Keratinocyte (primary cell): ENCODE data around the gene FSTL1. TPM values are rescaled to one million over a fixed set of nuclear protein-coding genes. Genes with fewer than 3 reads are reported as not detected.
A peak's percentile ranks its signal among the peaks of the same experiment; 100 is the strongest.

ENCODE experiments used
- DNase-seq: peaks from one replicate; pipeline ENCODE4 v3.0.0-alpha.2; 2011; ENCODE audit warnings: low read depth, missing footprints, low spot score
- FAIRE-seq: peaks from 2 replicates; lab custom pipeline; 2011; peaks lifted over from hg19 to GRCh38; lab: Jason Lieb, UNC
- H2AFZ ChIP-seq: 2 replicates; pipeline ENCODE4 v1.6.0; 2012; ENCODE audit warnings: low read length, control low read depth, inconsistent platforms; ENCODE audit not compliant: control insufficient read depth
- H3K27ac ChIP-seq: 2 replicates; pipeline ENCODE4 v1.5.1; 2011; ENCODE audit warnings: low read length; ENCODE audit not compliant: control insufficient read depth, insufficient read depth
- H3K27me3 ChIP-seq: 3 replicates; pipeline ENCODE4 v1.6.0; 2011; ENCODE audit warnings: low read length; ENCODE audit not compliant: control insufficient read depth, insufficient read depth; ENCODE audit errors: extremely low read depth
- H3K36me3 ChIP-seq, 2 experiments: 2 replicates in 1 of 2; 3 replicates in 1 of 2; pipeline ENCODE4 v1.5.1; 2011; ENCODE audit warnings: low read length in 2 of 2, mild to moderate bottlenecking in 1 of 2; ENCODE audit not compliant: control insufficient read depth in 2 of 2, insufficient read depth in 2 of 2; ENCODE audit errors: extremely low read depth in 1 of 2
- H3K4me1 ChIP-seq: 3 replicates; pipeline ENCODE4 v1.5.1; 2011; ENCODE audit warnings: low read length; ENCODE audit not compliant: control insufficient read depth, insufficient read depth; ENCODE audit errors: extremely low read depth
- H3K4me2 ChIP-seq: 3 replicates; pipeline ENCODE4 v1.6.0; 2011; ENCODE audit warnings: low read depth, low read length; ENCODE audit not compliant: control insufficient read depth, insufficient read depth; ENCODE audit errors: extremely low read depth
- H3K4me3 ChIP-seq, 3 experiments: fragments of 200-600 bp in 1 of 3; sonication (generic) in 1 of 3; 2 replicates in 2 of 3; 3 replicates in 1 of 3; pipeline ENCODE4 v1.5.1; 2011 to 2016; ENCODE audit warnings: low read length in 3 of 3, mild to moderate bottlenecking in 3 of 3, control low read depth in 2 of 3, inconsistent platforms in 1 of 3, low read depth in 1 of 3, mixed read lengths in 1 of 3, mixed run types in 1 of 3, moderate library complexity in 1 of 3; ENCODE audit not compliant: control insufficient read depth in 2 of 3, insufficient read depth in 2 of 3; ENCODE audit errors: extremely low read depth in 1 of 3
- H3K79me2 ChIP-seq: 2 replicates; pipeline ENCODE4 v1.6.0; 2012; ENCODE audit warnings: low read length; ENCODE audit not compliant: control insufficient read depth, insufficient read depth
- H3K9ac ChIP-seq: 3 replicates; pipeline ENCODE4 v1.6.0; 2011; ENCODE audit warnings: low read length; ENCODE audit not compliant: control insufficient read depth, insufficient read depth; ENCODE audit errors: extremely low read depth
- H3K9me1 ChIP-seq: 3 replicates; pipeline ENCODE4 v1.6.0; 2011; ENCODE audit warnings: low read length; ENCODE audit not compliant: control insufficient read depth, insufficient read depth; ENCODE audit errors: extremely low read depth
- H3K9me3 ChIP-seq: 2 replicates; pipeline ENCODE4 v1.5.1; 2012; ENCODE audit warnings: low read depth, low read length; ENCODE audit not compliant: control insufficient read depth
- H4K20me1 ChIP-seq: 3 replicates; pipeline ENCODE4 v1.6.0; 2011; ENCODE audit warnings: low read length; ENCODE audit not compliant: control insufficient read depth, insufficient read depth; ENCODE audit errors: extremely low read depth
- EZH2 ChIP-seq: IDR thresholded peaks from one replicate; pipeline ENCODE4 v1.6.1; 2012; ENCODE audit warnings: inconsistent platforms, mild to moderate bottlenecking, low read length, moderate library complexity
- dilution Hi-C: fragments of 300-500 bp; cut with MboI; formaldehyde crosslinking; loops from one replicate; pipeline ENCODE4 v1.7.0; 2020; ENCODE audit warnings: low sequenced_read_pairs; ENCODE audit not compliant: extremely low pct_ligation_motif_present
- polyA plus RNA-seq, 5 experiments: library from polyadenylated mRNA; depleted of rRNA in 3 of 5; stranded (reverse) in 3 of 5; stranded (forward) in 1 of 5; unstranded in 1 of 5; fragments of >200 nt; gene quantifications; 1 replicate in 1 of 5; 2 replicates in 3 of 5; 3 replicates in 1 of 5; pipeline versions ENCODE4 v1.2.1 to v1.2.3, GENCODE V29; 2011 to 2012; ENCODE audit warnings: missing spikeins in 2 of 5, low read depth in 1 of 5, low replicate concordance in 1 of 5
- TF ChIP-seq, protein P1 (sequence below), 3 experiments: IDR thresholded peaks in 1 of 3; conservative IDR thresholded peaks in 1 of 3; optimal IDR thresholded peaks in 1 of 3; 2 replicates in 2 of 3; 3 replicates in 1 of 3; pipeline versions ENCODE3 to v1.5.1; 2011; ENCODE audit warnings: low read length in 3 of 3, mild to moderate bottlenecking in 3 of 3, moderate library complexity in 2 of 3, control low read depth in 1 of 3, inconsistent platforms in 1 of 3; ENCODE audit not compliant: insufficient read depth in 2 of 3; ENCODE audit errors: extremely low read depth in 1 of 3

Gene FSTL1
- polyA plus RNA-seq, 1 donor (not counting 4 experiments of a cell fraction or from before 2014, with no cell fraction given): 59.0 TPM

DNA sequence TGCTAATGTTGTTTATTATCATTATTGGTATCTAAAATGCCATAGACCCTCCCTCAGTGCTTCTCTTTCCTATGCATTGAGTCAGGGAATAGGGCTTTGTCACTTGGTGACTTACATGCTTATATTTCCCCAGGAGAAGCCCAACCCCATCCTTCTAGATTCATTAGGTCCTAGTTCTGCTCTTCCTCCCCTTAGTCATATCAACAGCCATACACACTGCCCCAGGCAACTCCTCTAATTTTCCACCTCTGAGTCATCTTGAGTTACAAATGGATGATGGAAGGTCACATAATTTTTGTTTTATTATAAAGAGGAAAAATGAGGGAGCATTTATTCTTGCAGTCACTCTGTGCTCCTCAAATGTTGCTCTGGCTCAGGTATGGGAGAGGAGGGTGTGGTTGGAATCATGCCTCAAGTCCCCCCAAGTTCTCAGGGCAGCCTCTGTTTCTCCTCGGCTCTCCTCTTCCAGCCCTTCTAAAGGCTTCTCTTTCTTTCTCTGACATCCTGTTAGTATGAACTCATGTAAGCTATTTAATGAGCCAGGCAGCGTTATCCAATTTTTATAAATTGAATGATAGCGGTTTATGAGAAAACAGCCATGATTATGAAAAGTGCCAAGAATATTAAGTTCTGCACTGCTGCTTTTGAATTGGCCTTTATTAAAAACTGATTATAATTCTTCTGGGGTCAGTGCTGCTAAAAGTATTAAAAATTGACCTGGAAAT, 45.6 kb upstream of the FSTL1 start:
- no peak for TF ChIP-seq EZH2
- TF ChIP-seq, protein P1, sequence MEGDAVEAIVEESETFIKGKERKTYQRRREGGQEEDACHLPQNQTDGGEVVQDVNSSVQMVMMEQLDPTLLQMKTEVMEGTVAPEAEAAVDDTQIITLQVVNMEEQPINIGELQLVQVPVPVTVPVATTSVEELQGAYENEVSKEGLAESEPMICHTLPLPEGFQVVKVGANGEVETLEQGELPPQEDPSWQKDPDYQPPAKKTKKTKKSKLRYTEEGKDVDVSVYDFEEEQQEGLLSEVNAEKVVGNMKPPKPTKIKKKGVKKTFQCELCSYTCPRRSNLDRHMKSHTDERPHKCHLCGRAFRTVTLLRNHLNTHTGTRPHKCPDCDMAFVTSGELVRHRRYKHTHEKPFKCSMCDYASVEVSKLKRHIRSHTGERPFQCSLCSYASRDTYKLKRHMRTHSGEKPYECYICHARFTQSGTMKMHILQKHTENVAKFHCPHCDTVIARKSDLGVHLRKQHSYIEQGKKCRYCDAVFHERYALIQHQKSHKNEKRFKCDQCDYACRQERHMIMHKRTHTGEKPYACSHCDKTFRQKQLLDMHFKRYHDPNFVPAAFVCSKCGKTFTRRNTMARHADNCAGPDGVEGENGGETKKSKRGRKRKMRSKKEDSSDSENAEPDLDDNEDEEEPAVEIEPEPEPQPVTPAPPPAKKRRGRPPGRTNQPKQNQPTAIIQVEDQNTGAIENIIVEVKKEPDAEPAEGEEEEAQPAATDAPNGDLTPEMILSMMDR (optimal IDR thresholded peaks at IDR 0.05 in 1 of 3, IDR thresholded peaks at IDR 0.05 in 1 of 3, conservative IDR thresholded peaks at IDR 0.05 in 1 of 3; ENCODE audit: extremely low read depth in 1 of 3, insufficient read depth in 2 of 3, low read length in 3 of 3): no peak
- Histone ChIP-seq H3K4me2 (no peak overlapping the region), H3K27me3 (no peaks in the 10 kb centered on the region), H2AFZ (no peak overlapping the region), H3K4me3 (peak overlapping the region in 1 of 3 experiments; percentile 2), H3K9ac (no peak overlapping the region), H3K4me1 (peaks cover 3% of the 10 kb centered on the region), H4K20me1 (no peaks in the 10 kb centered on the region), H3K27ac (no peak overlapping the region), H3K79me2 (no peaks in the 10 kb centered on the region), H3K9me1 (no peaks in the 10 kb centered on the region), H3K9me3 (peaks cover 4% of the 10 kb centered on the region), H3K36me3 (no peaks in the 10 kb centered on the region)
- dilution Hi-C loops: no loop called here
- FAIRE-seq (peak; percentile 41), DNase-seq (peak; percentile 50)

DNA sequence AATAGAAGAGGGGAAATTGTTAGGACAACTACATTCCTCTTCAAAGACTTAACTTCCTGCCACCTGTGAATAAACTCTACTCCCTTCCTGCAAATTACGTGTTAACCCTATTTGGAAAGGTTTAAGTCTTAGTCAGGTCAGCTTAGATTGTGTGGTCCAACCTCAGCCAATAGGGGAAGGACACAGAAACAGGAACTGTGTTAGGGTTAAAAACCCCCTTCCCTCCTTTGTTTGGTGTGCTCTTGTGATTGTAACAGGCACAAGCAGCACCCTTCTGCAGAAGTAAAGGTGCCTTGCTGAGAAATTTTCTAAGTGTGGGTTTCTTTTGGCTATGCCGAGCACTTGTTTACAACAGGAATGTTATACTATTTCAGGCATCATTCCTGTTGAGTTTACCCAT, 45.0 kb upstream of the FSTL1 start:
- DNase-seq: no peak
- peaks cover 4% of the 10 kb centered on the region for H3K9me3 ChIP-seq
- no peak for FAIRE-seq
- dilution Hi-C loops: no loop called here
- H3K4me1 ChIP-seq: peaks cover 3% of the 10 kb centered on the region
- H3K4me2 ChIP-seq: no peak overlapping the region
- no peak overlapping the region for H3K4me3 ChIP-seq
- no peaks in the 10 kb centered on the region for H3K27me3 ChIP-seq
- no peak overlapping the region for H3K9ac ChIP-seq
- no peaks in the 10 kb centered on the region for H3K36me3 ChIP-seq
- no peak overlapping the region for H3K27ac ChIP-seq
- H3K79me2 ChIP-seq: no peaks in the 10 kb centered on the region
- H2AFZ ChIP-seq: no peak overlapping the region
- TF ChIP-seq, protein P1 (optimal IDR thresholded peaks at IDR 0.05 in 1 of 3, IDR thresholded peaks at IDR 0.05 in 1 of 3, conservative IDR thresholded peaks at IDR 0.05 in 1 of 3; ENCODE audit: extremely low read depth in 1 of 3, insufficient read depth in 2 of 3, low read length in 3 of 3): no peak
- TF ChIP-seq EZH2: no peak
- no peaks in the 10 kb centered on the region for H3K9me1 ChIP-seq
- no peaks in the 10 kb centered on the region for H4K20me1 ChIP-seq
